Fibroblast of lung (primary cell): Measurements from ENCODE around the gene TNK2. TPM values are rescaled to one million over a fixed set of nuclear protein-coding genes. Genes with fewer than 3 reads are reported as not detected.
"Not testable (repeated sequence)": the region's sequence is repeated elsewhere in the genome, so short reads cannot be mapped to it uniquely, and the experiment has no call there.

Experiments used
- DNase-seq, 2 donors: peaks; one replicate each; pipeline versions ENCODE4 v3.0.0 to v3.0.0-alpha.2; 2010; ENCODE audit warnings: low read depth in 2 of 2
- H2AFZ ChIP-seq: 2 replicates; pipeline ENCODE4 v1.5.1; 2012; ENCODE audit warnings: low read length, control low read depth, inconsistent platforms
- H3K27ac ChIP-seq: 2 replicates; pipeline ENCODE4 v1.5.1; 2011; ENCODE audit warnings: low read length, control low read depth; ENCODE audit not compliant: insufficient read depth
- H3K27me3 ChIP-seq: 2 replicates; pipeline ENCODE4 v1.5.1; 2011; ENCODE audit warnings: mild to moderate bottlenecking, low read length; ENCODE audit not compliant: control insufficient read depth, insufficient read depth
- H3K36me3 ChIP-seq: 2 replicates; pipeline ENCODE4 v1.5.1; 2011; ENCODE audit warnings: low read length; ENCODE audit not compliant: control insufficient read depth, insufficient read depth
- H3K4me1 ChIP-seq: 2 replicates; pipeline ENCODE4 v1.5.1; 2011; ENCODE audit warnings: low read length; ENCODE audit not compliant: control insufficient read depth, insufficient read depth; ENCODE audit errors: extremely low read depth
- H3K4me2 ChIP-seq: 2 replicates; pipeline ENCODE4 v1.5.1; 2011; ENCODE audit warnings: low read length, control low read depth; ENCODE audit not compliant: insufficient read depth; ENCODE audit errors: extremely low read depth
- H3K4me3 ChIP-seq, 4 experiments: fragments of 200-600 bp in 1 of 4; sonication (generic) in 1 of 4; replicated peaks in 1 of 4; 2 replicates each; pipeline ENCODE4 v1.5.1; 2011 to 2016; ENCODE audit warnings: low read length in 4 of 4, low read depth in 3 of 4, mild to moderate bottlenecking in 3 of 4, control low read depth in 2 of 4, inconsistent platforms in 1 of 4, mixed read lengths in 1 of 4; ENCODE audit not compliant: insufficient read depth in 1 of 4; ENCODE audit errors: control extremely low read depth in 1 of 4
- H3K79me2 ChIP-seq: 2 replicates; pipeline ENCODE4 v1.5.1; 2012; ENCODE audit warnings: mild to moderate bottlenecking, low read length, inconsistent platforms; ENCODE audit not compliant: control insufficient read depth, insufficient read depth
- H3K9ac ChIP-seq: 2 replicates; pipeline ENCODE4 v1.5.1; 2011; ENCODE audit warnings: mild to moderate bottlenecking, low read length, control low read depth; ENCODE audit not compliant: insufficient read depth
- H3K9me3 ChIP-seq: 2 replicates; pipeline ENCODE4 v1.5.1; 2012; ENCODE audit warnings: low read depth, low read length; ENCODE audit not compliant: control insufficient read depth, insufficient read depth
- H4K20me1 ChIP-seq: 2 replicates; pipeline ENCODE4 v1.5.1; 2011; ENCODE audit warnings: low read length; ENCODE audit not compliant: control insufficient read depth, insufficient read depth; ENCODE audit errors: extremely low read depth
- CTCF ChIP-seq, 2 donors: IDR thresholded peaks in 1 of 2; conservative IDR thresholded peaks in 1 of 2; 1 replicate in 1 of 2; 2 replicates in 1 of 2; pipeline ENCODE4 v1.5.1; 2011 to 2012; ENCODE audit warnings: low read length in 2 of 2, control low read depth in 1 of 2, inconsistent platforms in 1 of 2, low read depth in 1 of 2, mild to moderate bottlenecking in 1 of 2
- EZH2 ChIP-seq: IDR thresholded peaks from 2 replicates; pipeline ENCODE4 v1.5.1; 2012; ENCODE audit warnings: low read length, control low read depth, mild to moderate bottlenecking; ENCODE audit errors: missing control alignments
- polyA plus RNA-seq, 2 donors: library from polyadenylated mRNA; depleted of rRNA in 1 of 2; stranded (reverse) in 1 of 2; unstranded in 1 of 2; fragments of >200 nt; gene quantifications; 2 replicates each; pipeline ENCODE4 v1.2.1, GENCODE V29; 2011 to 2012; ENCODE audit warnings: missing spikeins in 1 of 2
- total RNA-seq: library from RNA; depleted of rRNA; stranded (reverse); fragments of >200 nt; gene quantifications from 2 replicates; pipeline ENCODE4 v1.2.1, GENCODE V29; 2014

The TNK2 gene
- total and polyA plus RNA-seq, 2 donors (not counting 1 experiment from before 2014, with no cell fraction given), result 2.5 to 10.7 TPM

GRCh38 chr3:195873281-195873887 lies 35.0 kb downstream of the TNK2 start:
- Histone ChIP-seq H3K4me1 (no peaks in the 10 kb centered on the region), H3K79me2 (no peaks in the 10 kb centered on the region), H3K4me3 (no peak overlapping the region), H3K27ac (no peak overlapping the region), H3K9me3 (no peaks in the 10 kb centered on the region), H3K4me2 (no peak overlapping the region), H3K27me3 (no peaks in the 10 kb centered on the region), H4K20me1 (no peaks in the 10 kb centered on the region), H3K9ac (no peak overlapping the region), H2AFZ (no peak overlapping the region), H3K36me3 (peaks cover 15% of the 10 kb centered on the region)
- DNase-seq, result no peak
- TF ChIP-seq CTCF (conservative IDR thresholded peaks at IDR 0.05 in 1 of 2, IDR thresholded peaks at IDR 0.05 in 1 of 2; ENCODE audit: low read depth in 1 of 2, low read length in 2 of 2) (no peak), EZH2 (no peak)

GRCh38 chr3:195872800-195873199 lies 35.6 kb downstream of the TNK2 start:
- H3K27ac ChIP-seq, result no peak overlapping the region
- no peak for DNase-seq
- H3K9ac ChIP-seq, result no peak overlapping the region
- H3K27me3 ChIP-seq, result no peaks in the 10 kb centered on the region
- TF ChIP-seq CTCF (conservative IDR thresholded peaks at IDR 0.05 in 1 of 2, IDR thresholded peaks at IDR 0.05 in 1 of 2; ENCODE audit: low read depth in 1 of 2, low read length in 2 of 2) (no peak), EZH2 (no peak)
- no peaks in the 10 kb centered on the region for H3K9me3 ChIP-seq
- H3K4me3 ChIP-seq, result no peak overlapping the region
- peaks cover 10% of the 10 kb centered on the region for H3K36me3 ChIP-seq
- H3K79me2 ChIP-seq, result no peaks in the 10 kb centered on the region
- no peaks in the 10 kb centered on the region for H4K20me1 ChIP-seq
- H3K4me2 ChIP-seq, result no peak overlapping the region
- H3K4me1 ChIP-seq, result no peaks in the 10 kb centered on the region
- H2AFZ ChIP-seq, result no peak overlapping the region

GRCh38 chr3:195872097-195872496 lies 36.3 kb downstream of the TNK2 start:
- no peaks in the 10 kb centered on the region for H3K79me2 ChIP-seq
- H3K36me3 ChIP-seq, result peaks cover 12% of the 10 kb centered on the region
- H3K27ac ChIP-seq, result no peak overlapping the region
- no peaks in the 10 kb centered on the region for H3K4me1 ChIP-seq
- no peak overlapping the region for H3K4me2 ChIP-seq
- no peaks in the 10 kb centered on the region for H4K20me1 ChIP-seq
- H3K9ac ChIP-seq, result no peak overlapping the region
- TF ChIP-seq EZH2, result no peak
- TF ChIP-seq CTCF (conservative IDR thresholded peaks at IDR 0.05 in 1 of 2, IDR thresholded peaks at IDR 0.05 in 1 of 2; ENCODE audit: low read depth in 1 of 2, low read length in 2 of 2), result no peak
- DNase-seq, result no peak
- H2AFZ ChIP-seq, result no peak overlapping the region
- no peaks in the 10 kb centered on the region for H3K27me3 ChIP-seq
- no peaks in the 10 kb centered on the region for H3K9me3 ChIP-seq
- no peak overlapping the region for H3K4me3 ChIP-seq

- not testable (repeated sequence) for H3K4me3 ChIP-seq, H3K27ac ChIP-seq, H3K9ac ChIP-seq, H2AFZ ChIP-seq, H3K27me3 ChIP-seq, H4K20me1 ChIP-seq, H3K4me1 ChIP-seq, H3K9me3 ChIP-seq, DNase-seq, H3K4me2 ChIP-seq, H3K79me2 ChIP-seq
- H3K36me3 ChIP-seq, result peaks cover 14% of the 10 kb centered on the region
Observed at GRCh38 chr3:195871686-195872085, 36.7 kb downstream of the TNK2 start.
